Muscle of arm (tissue), 12 donors: ENCODE results near the gene GIPC1. TPM values are rescaled to one million over a fixed set of nuclear protein-coding genes. Genes with fewer than 3 reads are reported as not detected.

Experiments
- DNase-seq: peaks from one replicate; pipeline ENCODE4 v3.0.0-alpha.2; 2013
- polyA plus RNA-seq, 12 donors: library from polyadenylated mRNA; unstranded; fragments of 120-200 nt; gene quantifications; one replicate each; pipeline ENCODE4 v1.2.1, GENCODE V29; 2013; ENCODE audit not compliant: insufficient read length in 12 of 12

GIPC1 gene
- polyA plus RNA-seq, 12 donors = 28.6 to 60.6 (median 38.0) TPM; not detected in 1

- DNase-seq = no peak
Measured at GRCh38 chr19:14497228-14497921, 1.4 kb upstream of the GIPC1 start.

- DNase-seq = no peak
Measured at GRCh38 chr19:14496834-14497227, 904 bp upstream of the GIPC1 start.

- DNase-seq = no peak
Measured at GRCh38 chr19:14495672-14496028, 277 bp downstream of the GIPC1 start.

- no peak for DNase-seq
Measured at GRCh38 chr19:14494910-14495671, 836 bp downstream of the GIPC1 start.

- DNase-seq = no peak
Measured at GRCh38 chr19:14494411-14494810, 1.5 kb downstream of the GIPC1 start.

- DNase-seq = no peak
Measured at GRCh38 chr19:14492756-14493337, 3.1 kb downstream of the GIPC1 start.

GRCh38 chr19:14487370-14488125 is 8.4 kb downstream of the GIPC1 start:
- no peak for DNase-seq

GRCh38 chr19:14482172-14482941 is 13.6 kb downstream of the GIPC1 start:
- DNase-seq = no peak

GRCh38 chr19:14480700-14481079 is 15.2 kb downstream of the GIPC1 start:
- no peak for DNase-seq

- no peak for DNase-seq
Measured at GRCh38 chr19:14479975-14480699, 15.8 kb downstream of the GIPC1 start.

- no peak for DNase-seq
Measured at GRCh38 chr19:14479309-14479974, 16.5 kb downstream of the GIPC1 start.

- no peak for DNase-seq
Measured at GRCh38 chr19:14478113-14478545, 17.8 kb downstream of the GIPC1 start.

- DNase-seq = no peak
Measured at GRCh38 chr19:14477418-14478112, 18.4 kb downstream of the GIPC1 start.

- no peak for DNase-seq
Measured at GRCh38 chr19:14476673-14477401, 19.1 kb downstream of the GIPC1 start.

- no peak for DNase-seq
Measured at GRCh38 chr19:14476327-14476672, 19.6 kb downstream of the GIPC1 start.

GRCh38 chr19:14475251-14476073 is 20.5 kb downstream of the GIPC1 start, which contains the start of gene PTGER1:
Gene PTGER1, minus strand, starts transcription at chr19:14475354. Its CDS starts 1,034 bp downstream, at chr19:14474320.
- DNase-seq = no peak

- DNase-seq = no peak
Measured at GRCh38 chr19:14474827-14475226, 21.1 kb downstream of the GIPC1 start.
